Hematopoietic multipotent progenitor cell (in vitro differentiated cells): ENCODE results near the gene AMN. TPM values are rescaled to one million over a fixed set of nuclear protein-coding genes. Genes with fewer than 3 reads are reported as not detected.

Experiments
- DNase-seq, 3 donors: peaks; one replicate each; pipeline ENCODE4 v3.0.0-alpha.2; 2011 to 2015; ENCODE audit warnings: low read depth in 2 of 3, low spot score in 2 of 3
- total RNA-seq: library from RNA; depleted of rRNA; stranded (reverse); fragments of >200 nt; gene quantifications from one replicate; pipeline ENCODE4 v1.2.3, GENCODE V29; 2012

AMN gene
- total RNA-seq, 1 donor, result 3.0 TPM

DNA sequence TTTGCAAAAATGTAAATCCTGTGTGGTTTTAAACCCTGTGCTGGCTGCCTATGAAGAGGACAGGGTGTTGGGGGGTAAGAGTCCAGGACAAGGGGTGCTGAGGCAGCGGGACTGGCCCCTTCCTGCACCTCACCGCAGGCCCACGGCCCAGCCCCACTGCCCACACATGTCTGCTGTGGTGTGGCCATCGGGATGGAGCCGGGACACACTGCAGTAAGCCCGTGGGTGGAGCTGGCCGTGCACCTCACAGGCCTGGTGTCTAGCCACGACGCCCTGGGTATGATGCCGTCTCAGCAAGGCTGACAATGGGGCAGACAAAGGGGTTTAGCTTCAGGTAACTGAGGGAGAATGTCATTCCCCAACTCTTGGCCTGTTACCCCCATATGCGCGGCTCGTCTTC lies 19.6 kb downstream of the AMN start:
- no peak for DNase-seq

DNA sequence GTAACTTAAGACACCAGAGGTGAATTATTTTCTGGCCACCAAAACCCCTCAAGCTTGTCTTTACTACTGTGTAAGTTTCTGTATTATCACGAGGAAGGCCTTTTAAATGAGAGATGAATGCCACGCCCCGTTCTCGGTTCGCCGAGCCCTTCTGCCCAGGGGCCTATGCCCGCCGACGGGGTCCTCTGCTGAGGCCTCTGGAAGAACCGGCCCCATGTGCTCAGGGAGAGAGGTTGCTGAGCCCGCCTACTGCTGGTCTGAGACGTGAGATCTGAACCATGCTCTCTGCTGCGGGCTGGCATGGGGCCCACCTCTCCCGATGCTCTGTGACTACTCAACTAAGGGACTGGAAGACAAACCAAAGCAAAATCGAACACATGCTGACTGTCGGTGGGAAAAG lies 21.0 kb downstream of the AMN start:
- DNase-seq, result no peak

DNA sequence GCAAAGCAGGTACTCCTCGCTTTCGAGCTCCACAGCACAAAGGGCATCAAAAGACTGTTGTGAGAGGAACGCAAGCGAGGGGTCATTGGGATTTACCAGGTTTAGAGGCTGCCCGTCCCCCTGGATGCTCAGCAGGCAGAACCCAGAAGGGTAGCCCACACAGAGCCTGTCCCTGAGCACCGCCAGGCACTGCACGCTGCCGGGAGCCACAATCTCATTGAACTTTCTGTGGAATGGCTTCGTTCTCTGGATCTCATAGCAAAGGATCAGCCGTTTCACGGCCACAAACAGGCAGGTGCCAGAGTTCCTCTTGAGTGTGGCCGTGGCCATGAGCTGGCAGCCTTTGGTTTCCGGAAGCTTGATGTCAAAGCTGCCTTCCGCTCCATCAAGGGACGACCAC lies 21.5 kb downstream of the AMN start:
- DNase-seq, result no peak

DNA sequence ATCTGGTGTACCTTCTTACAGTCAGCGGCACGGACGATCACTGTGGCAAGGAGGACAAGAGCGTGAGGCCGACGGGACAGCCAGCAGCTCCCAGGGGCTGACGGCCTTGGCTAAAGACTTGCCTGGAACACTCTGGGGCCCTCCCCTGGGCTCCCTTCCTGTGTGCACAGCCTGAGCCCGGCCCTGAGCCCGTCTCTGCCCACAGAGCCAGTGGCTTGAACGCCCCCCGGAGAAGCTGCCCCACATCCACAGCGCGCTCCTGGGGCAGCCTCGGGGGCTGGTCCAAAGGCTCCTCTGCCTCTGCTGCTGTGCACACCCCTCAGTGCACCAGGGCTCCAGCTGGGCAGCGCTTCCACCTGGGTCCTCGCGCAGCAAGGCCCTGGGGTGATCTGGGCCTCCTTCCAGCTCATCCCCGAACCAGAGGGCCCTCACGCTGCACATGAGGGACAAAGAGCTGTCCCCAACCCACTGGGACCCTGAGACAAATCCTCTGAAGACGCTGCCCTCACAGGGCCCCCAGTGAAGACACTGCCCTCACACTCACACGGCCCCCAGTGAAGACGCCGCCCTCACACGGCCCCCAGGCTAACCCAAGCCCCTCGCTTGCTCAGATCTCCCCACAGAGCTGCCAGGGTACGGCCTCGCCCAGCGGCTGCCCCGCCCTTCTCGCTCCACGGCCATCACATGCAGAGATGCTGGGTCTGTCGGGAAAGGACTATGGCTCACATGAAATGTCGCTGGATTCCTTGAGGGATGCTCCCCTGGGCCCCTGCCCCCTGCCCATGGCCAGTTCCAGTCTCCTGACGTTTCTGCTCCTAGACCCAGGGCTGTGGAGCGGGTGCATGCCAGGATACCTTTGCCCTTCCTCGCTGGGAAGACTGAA lies 22.2 kb downstream of the AMN start:
- no peak for DNase-seq

GRCh38 chr14:102945346-102946130 lies 23.1 kb downstream of the AMN start:
- DNase-seq, result no peak

DNA sequence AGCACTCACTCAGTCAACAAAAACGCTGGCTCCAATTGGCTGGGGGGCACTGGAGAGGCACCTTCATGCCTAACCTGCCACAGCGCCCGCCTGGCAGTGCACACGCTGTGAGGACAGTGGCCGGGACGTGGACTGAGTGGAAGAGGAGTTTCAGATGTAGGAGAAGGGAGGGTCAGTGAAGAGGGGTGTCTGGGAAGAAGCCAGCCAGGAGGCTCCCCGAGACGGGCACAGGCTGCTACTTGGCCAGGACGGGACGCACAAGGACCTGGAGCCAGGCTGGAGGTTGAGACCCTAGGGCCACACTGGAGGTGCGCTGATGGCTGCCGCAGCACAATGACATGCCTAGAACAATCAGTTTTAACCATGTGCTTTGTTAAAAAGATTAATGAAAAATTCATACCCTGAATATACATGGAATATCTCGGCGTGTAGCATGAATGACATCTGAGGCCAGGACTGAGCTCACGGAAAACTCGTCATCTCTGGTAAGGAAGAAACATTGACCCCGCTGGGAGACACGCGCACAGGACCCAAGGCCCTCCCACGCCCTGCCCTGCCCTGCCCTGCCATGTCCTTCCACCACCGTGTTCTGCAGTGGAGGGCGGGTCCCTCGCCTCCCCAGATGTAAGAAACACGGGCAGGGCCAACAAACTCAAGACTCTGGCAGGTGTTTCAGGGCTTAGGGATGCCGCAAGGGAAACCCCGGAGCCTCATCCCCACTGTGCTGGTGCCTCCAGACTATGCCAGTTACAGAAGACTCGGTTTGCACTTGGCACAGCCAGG lies 25.0 kb downstream of the AMN start:
- DNase-seq, result no peak

DNA sequence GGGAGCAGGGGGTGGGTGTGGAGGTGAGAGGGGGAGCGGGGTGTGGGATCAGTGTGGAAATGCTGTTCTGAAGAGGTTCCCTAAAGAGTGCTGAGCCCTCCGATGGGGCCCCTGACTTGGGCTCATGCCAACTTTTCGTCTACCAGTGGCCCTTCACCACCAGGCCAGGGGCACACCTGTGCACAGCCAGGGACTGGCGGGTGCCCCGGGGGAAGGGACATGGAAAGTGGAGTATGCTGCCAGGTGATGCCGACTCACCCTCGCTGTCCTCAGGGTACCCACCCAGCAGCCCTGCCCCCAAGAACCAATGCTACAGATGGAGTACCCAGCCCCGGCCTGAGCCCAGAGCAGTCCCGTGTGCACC lies 26.2 kb downstream of the AMN start:
- no peak for DNase-seq

DNA sequence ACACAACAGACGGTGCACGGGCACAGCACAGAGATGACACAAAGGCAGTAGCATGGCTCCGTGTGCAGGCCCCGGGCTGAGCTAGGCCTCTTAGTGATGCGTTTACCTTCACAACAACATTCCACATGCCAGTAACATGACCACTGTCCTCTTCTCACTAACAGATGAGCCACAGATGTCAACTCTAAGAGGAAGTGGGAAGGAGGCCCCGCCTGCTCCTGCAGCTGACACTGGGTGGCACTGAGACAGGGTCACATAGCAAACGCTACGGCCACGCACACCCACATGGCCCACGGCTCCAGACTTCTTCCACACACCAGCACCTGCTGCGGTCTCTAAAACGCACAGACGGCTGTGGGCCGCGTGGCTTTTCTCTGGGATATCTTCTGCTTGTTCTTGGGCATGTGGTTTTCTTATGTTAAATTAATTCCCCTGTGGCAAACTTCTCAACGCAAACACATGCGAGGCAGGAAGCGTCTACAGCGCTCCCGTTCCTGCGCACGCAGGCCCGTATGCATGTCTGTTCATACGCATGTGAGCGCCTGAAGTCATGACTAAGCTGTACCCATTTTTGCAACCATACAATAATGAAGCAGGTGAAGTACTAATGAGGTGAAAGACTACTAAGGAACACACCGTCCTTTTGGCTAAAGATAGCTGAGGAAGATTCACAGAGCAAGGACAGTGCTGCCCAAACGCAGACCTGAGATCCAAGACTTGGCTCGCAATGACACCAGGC lies 26.8 kb downstream of the AMN start:
- peak in 1 of 3 donors; percentile 39 for DNase-seq

GRCh38 chr14:102949801-102950451 lies 27.5 kb downstream of the AMN start:
- DNase-seq, result no peak

DNA sequence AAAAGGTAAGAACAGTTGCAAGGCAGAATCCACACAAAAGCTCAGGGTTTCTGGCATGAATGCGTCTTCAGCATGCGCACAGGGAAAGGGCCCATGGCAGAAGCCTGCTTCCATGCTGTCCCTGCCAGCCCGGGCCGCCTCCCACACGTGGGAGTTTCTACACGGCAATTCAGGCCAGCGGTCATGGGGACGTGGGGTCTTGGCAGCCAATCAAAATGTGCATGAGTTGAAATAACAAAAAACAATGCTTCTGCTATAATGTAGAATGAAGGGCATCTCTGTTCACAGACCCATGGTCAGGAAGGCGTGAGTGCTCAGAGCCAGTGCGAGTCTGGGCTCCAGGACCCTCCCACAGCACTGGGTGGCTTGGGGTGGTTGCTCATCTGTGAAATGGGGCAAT lies 28.6 kb downstream of the AMN start:
- DNase-seq, result no peak

DNA sequence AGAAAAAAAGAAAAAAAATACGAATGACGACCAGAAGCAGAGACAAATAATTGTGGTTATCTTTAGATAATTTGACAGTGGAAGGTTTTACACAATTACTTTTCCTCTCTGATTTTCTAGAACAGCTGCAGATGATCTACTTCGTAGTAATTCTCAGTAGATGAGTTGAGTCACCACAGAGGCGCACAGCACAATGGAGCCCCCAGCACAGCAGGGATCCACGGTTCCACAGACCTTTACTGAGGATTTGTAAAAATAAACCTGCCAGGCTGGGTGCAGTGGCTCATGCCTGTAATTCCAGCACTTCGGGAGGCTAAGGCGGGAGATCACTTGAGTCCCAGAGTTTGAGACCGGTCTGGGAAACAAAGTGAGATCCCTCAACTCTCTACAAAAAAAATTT lies 29.3 kb downstream of the AMN start:
- no peak for DNase-seq

DNA sequence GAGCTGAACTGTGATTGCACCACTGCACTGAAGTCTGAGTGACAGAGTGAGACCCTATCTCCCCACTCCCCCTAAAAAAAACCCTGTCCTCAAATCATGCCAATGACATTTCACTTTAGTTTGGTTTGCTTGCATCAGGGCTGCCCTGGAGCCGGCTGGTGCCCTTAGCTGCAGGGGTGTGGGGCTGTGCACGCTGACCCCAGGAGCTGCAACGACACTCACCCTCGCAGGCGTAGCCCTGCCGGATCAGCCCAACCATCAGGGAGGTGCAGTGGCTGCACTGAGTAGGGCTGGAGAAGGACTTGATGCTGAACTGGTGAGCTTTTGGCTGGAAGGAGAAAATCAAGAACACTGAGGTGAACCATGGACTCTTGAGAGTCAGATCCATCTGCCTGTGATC lies 29.8 kb downstream of the AMN start:
- DNase-seq, result no peak

GRCh38 chr14:102953100-102953499 lies 30.6 kb downstream of the AMN start:
- no peak for DNase-seq

DNA sequence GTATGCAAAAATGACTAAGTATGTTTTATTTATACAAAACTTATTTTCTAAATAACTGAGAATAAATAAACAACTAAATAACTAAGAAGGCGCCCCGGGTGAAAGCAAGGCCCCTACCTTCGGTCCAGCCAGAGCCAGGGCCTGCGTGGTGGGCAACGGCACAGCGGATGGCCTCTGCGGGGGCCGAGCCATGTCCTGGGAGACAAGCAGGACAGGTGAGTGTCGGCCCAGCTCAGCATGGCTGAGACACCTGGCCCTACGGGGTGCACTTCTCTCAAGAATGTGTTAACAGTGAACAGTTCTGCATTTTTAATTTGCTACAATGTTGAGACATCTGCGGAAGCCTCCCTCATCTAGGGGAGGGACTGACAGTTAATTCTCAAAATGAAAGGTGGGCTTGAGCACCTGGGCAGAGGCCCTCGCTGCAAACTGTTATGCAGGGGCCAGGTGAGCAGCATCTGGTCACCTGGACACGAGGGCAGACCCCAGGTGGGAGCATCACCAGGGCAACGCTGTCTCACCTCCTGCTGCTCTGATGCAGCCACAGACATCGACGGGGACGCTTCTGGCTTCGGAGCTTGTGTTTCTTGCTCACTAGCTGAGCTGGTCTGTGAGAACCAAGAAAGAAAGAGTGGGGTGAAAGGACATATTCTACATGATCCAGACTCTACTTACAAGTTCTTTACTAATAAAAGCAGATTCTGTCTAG lies 31.8 kb downstream of the AMN start:
- no peak for DNase-seq

GRCh38 chr14:102955636-102956408 lies 33.4 kb downstream of the AMN start:
- no peak for DNase-seq

DNA sequence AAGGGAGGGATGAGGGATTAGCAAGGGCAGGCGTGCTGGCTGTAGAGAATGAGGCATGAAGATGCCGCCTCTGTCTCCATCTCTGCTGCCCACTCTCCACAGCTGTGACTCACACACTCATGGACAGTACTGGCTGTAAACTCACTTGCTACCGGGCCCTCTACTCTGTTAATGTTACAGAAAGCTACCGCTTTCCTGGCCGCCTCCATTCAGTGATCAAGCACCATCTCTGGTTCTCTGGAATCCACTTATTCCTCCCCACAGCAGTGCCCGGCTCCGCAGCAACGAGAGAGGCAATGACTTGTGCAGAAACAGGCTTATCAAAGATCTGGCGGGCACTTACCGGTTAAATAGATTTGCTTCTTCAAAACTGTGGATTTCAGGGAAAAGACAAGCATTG lies 34.8 kb downstream of the AMN start:
- no peak for DNase-seq

DNA sequence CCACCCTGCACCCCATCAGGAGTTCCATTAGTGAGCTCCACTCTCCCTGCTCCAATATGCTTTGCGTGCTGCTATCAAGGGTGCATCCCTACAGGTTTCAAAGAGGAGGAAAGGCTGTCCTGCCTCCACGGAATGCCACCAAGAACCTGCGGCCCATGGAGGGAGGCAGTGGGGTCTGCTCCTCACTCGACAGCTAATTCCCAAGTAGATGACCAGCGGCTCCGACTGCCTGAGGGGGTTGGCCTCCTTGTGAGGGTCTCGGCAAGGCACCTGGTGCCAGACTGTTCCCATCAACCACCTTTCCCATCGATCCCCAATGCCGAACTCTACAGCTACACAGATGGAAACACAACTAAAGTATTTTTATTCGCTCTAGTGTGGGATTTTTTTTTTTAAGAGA lies 36.0 kb downstream of the AMN start:
- no peak for DNase-seq

- no peak for DNase-seq
Observed at GRCh38 chr14:102962111-102962627, 39.7 kb downstream of the AMN start.
